ENCODE results near the gene PTPRG.

The PTPRG gene

GRCh38 chr3:61718565-61718964, 157.2 kb downstream of the PTPRG start:
- H4K20me1 ChIP-seq (ENCODE audit: insufficient read depth): no peaks in the 10 kb centered on the region
- H3K27ac ChIP-seq: no peak overlapping the region

GRCh38 chr3:61719278-61719977, 158.1 kb downstream of the PTPRG start:
- H3K9ac ChIP-seq: no peak overlapping the region
- no peak overlapping the region for H3K4me3 ChIP-seq (IDR thresholded peaks at IDR 0.05; ENCODE audit: insufficient read depth, low read depth, low read length)
- H3K36me3 ChIP-seq (ENCODE audit: insufficient read depth): no peaks in the 10 kb centered on the region
- H3K4me2 ChIP-seq: no peak overlapping the region
- no peaks in the 10 kb centered on the region for H3K27me3 ChIP-seq (ENCODE audit: insufficient read depth, low read depth)
- H3K27ac ChIP-seq: no peak overlapping the region
- H4K20me1 ChIP-seq (ENCODE audit: insufficient read depth): no peaks in the 10 kb centered on the region
- H3K79me2 ChIP-seq (ENCODE audit: insufficient read depth, low read depth): no peaks in the 10 kb centered on the region
- TF ChIP-seq, protein P1, sequence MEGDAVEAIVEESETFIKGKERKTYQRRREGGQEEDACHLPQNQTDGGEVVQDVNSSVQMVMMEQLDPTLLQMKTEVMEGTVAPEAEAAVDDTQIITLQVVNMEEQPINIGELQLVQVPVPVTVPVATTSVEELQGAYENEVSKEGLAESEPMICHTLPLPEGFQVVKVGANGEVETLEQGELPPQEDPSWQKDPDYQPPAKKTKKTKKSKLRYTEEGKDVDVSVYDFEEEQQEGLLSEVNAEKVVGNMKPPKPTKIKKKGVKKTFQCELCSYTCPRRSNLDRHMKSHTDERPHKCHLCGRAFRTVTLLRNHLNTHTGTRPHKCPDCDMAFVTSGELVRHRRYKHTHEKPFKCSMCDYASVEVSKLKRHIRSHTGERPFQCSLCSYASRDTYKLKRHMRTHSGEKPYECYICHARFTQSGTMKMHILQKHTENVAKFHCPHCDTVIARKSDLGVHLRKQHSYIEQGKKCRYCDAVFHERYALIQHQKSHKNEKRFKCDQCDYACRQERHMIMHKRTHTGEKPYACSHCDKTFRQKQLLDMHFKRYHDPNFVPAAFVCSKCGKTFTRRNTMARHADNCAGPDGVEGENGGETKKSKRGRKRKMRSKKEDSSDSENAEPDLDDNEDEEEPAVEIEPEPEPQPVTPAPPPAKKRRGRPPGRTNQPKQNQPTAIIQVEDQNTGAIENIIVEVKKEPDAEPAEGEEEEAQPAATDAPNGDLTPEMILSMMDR (conservative IDR thresholded peaks at IDR 0.05; ENCODE audit: low read depth, low read length): no peak
- H3K4me1 ChIP-seq (ENCODE audit: low read depth, poor library complexity, severe bottlenecking): no peaks in the 10 kb centered on the region
- H2AFZ ChIP-seq (ENCODE audit: low read depth): no peak overlapping the region

More at GRCh38 chr3:61718565-61718964, 157.2 kb downstream of the PTPRG start:
- no peaks in the 10 kb centered on the region for H3K36me3 ChIP-seq (ENCODE audit: insufficient read depth)
- H2AFZ ChIP-seq (ENCODE audit: low read depth): no peak overlapping the region
- H3K4me2 ChIP-seq: no peak overlapping the region
- no peaks in the 10 kb centered on the region for H3K4me1 ChIP-seq (ENCODE audit: low read depth, poor library complexity, severe bottlenecking)
- TF ChIP-seq, protein P1 (conservative IDR thresholded peaks at IDR 0.05; ENCODE audit: low read depth, low read length): no peak
- no peaks in the 10 kb centered on the region for H3K27me3 ChIP-seq (ENCODE audit: insufficient read depth, low read depth)
- H3K4me3 ChIP-seq (IDR thresholded peaks at IDR 0.05; ENCODE audit: insufficient read depth, low read depth, low read length): no peak overlapping the region
- no peaks in the 10 kb centered on the region for H3K79me2 ChIP-seq (ENCODE audit: insufficient read depth, low read depth)
- no peak overlapping the region for H3K9ac ChIP-seq

GRCh38 chr3:61723038-61723437, 161.7 kb downstream of the PTPRG start:
- no peaks in the 10 kb centered on the region for H4K20me1 ChIP-seq (ENCODE audit: insufficient read depth)
- no peak overlapping the region for H3K9ac ChIP-seq
- no peak overlapping the region for H3K4me2 ChIP-seq
- H2AFZ ChIP-seq (ENCODE audit: low read depth): no peak overlapping the region
- peaks cover 13% of the 10 kb centered on the region for H3K4me1 ChIP-seq (ENCODE audit: low read depth, poor library complexity, severe bottlenecking)
- no peaks in the 10 kb centered on the region for H3K36me3 ChIP-seq (ENCODE audit: insufficient read depth)
- TF ChIP-seq, protein P1 (conservative IDR thresholded peaks at IDR 0.05; ENCODE audit: low read depth, low read length): no peak
- no peak overlapping the region for H3K4me3 ChIP-seq (IDR thresholded peaks at IDR 0.05; ENCODE audit: insufficient read depth, low read depth, low read length)
- no peak overlapping the region for H3K27ac ChIP-seq
- no peaks in the 10 kb centered on the region for H3K79me2 ChIP-seq (ENCODE audit: insufficient read depth, low read depth)
- H3K27me3 ChIP-seq (ENCODE audit: insufficient read depth, low read depth): no peaks in the 10 kb centered on the region

- Histone ChIP-seq H3K4me2 (no peak overlapping the region), H3K27ac (no peak overlapping the region), H3K27me3 (ENCODE audit: insufficient read depth, low read depth) (no peaks in the 10 kb centered on the region), H3K4me3 (IDR thresholded peaks at IDR 0.05; ENCODE audit: insufficient read depth, low read depth, low read length) (no peak overlapping the region), H3K9ac (no peak overlapping the region), H3K79me2 (ENCODE audit: insufficient read depth, low read depth) (no peaks in the 10 kb centered on the region), H4K20me1 (ENCODE audit: insufficient read depth) (no peaks in the 10 kb centered on the region), H2AFZ (ENCODE audit: low read depth) (no peak overlapping the region), H3K4me1 (ENCODE audit: low read depth, poor library complexity, severe bottlenecking) (peaks cover 13% of the 10 kb centered on the region), H3K36me3 (ENCODE audit: insufficient read depth) (no peaks in the 10 kb centered on the region)
- TF ChIP-seq, protein P1 (conservative IDR thresholded peaks at IDR 0.05; ENCODE audit: low read depth, low read length): no peak
These were observed 162.8 kb downstream of the PTPRG start for GRCh38 chr3:61724183-61724582.
